Gastroesophageal sphincter (tissue), 3 donors: ENCODE data around the gene MYL3.

Experiments used
- CTCF ChIP-seq, 4 experiments: fragments of 200-600 bp in 2 of 4; fragments of 450-650 bp in 2 of 4; sonication (generic) in 1 of 4; IDR thresholded peaks; one replicate each; pipeline ENCODE4 v1.5.1; 2017 to 2019; ENCODE audit warnings: antibody characterized with exemption in 4 of 4, mild to moderate bottlenecking in 2 of 4, moderate library complexity in 2 of 4
- POLR2A ChIP-seq, 2 donors: fragments of 450-650 bp; IDR thresholded peaks; one replicate each; pipeline ENCODE4 v1.6.1; 2017; ENCODE audit warnings: antibody characterized with exemption in 2 of 2, mild to moderate bottlenecking in 2 of 2, moderate library complexity in 1 of 2
- POLR2AphosphoS5 ChIP-seq: sonication (generic); formaldehyde crosslinking; IDR thresholded peaks from one replicate; pipeline ENCODE4 v1.6.1; 2017; ENCODE audit warnings: antibody characterized with exemption

DNA sequence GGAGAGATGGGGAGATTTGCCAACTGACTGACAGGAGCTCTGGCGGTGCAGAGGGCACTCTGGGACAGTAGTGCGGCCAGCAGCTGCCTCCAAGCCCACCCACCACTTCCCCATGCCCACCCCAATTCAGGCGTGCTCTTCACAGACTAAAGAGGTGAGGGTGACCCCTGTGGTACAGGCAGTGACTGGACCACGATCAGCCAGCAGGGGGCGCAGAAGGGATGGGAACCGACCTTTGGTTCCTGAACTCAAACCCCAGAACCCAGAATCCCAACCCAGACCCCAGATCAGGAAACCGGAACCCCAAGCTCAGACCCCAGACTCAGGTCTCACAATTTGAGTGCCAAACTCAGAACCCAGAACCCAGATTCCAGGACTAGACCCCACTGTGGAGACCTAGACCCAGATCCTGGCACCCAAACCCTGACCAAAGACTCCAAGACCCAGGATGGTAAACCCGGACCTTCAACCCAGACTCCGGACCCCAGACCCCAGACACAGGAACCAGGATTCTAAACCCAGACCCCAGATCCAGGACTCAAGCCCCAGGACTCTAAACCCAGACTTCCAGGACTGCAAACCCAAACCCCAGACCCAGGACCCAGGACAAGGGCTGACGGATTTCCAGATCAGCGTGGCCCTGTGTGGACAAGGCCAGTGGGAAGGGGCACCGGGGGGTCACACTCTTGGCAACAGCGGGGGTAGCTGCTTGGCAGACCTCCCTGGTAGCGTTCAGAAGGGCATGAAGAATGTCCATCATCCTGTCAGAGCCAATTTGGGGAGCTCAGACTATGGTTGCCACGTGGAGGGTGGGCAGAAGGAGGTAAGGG is 3.7 kb upstream of the MYL3 start:
- TF ChIP-seq CTCF (IDR thresholded peaks at IDR 0.05) (peak in 3 of 4 experiments; percentile 86 to 93 (median 93)), POLR2AphosphoS5 (no peak), POLR2A (IDR thresholded peaks at IDR 0.05) (no peak)
